ENCODE measurements around the gene RESP18. TPM values are rescaled to one million over a fixed set of nuclear protein-coding genes. Genes with fewer than 3 reads are reported as not detected.

RESP18 gene
- polyA plus RNA-seq, 1 donor from 2014 or later = not detected

GRCh38 chr2:219281588-219281987, 51.0 kb downstream of the RESP18 start:
- H3K9ac ChIP-seq (ENCODE audit: low read length) = no peak overlapping the region
- no peaks in the 10 kb centered on the region for H3K9me2 ChIP-seq (ENCODE audit: insufficient read depth, low read length)
- H3K36me3 ChIP-seq (ENCODE audit: insufficient read depth, low read length) = no peaks in the 10 kb centered on the region
- H3K79me2 ChIP-seq (replicated peaks; ENCODE audit: insufficient read depth, low read length) = no peaks in the 10 kb centered on the region
- no peak overlapping the region for H3K27ac ChIP-seq (ENCODE audit: low read length)
- no peaks in the 10 kb centered on the region for H3K9me3 ChIP-seq (ENCODE audit: low read length)
- TF ChIP-seq, protein P1, sequence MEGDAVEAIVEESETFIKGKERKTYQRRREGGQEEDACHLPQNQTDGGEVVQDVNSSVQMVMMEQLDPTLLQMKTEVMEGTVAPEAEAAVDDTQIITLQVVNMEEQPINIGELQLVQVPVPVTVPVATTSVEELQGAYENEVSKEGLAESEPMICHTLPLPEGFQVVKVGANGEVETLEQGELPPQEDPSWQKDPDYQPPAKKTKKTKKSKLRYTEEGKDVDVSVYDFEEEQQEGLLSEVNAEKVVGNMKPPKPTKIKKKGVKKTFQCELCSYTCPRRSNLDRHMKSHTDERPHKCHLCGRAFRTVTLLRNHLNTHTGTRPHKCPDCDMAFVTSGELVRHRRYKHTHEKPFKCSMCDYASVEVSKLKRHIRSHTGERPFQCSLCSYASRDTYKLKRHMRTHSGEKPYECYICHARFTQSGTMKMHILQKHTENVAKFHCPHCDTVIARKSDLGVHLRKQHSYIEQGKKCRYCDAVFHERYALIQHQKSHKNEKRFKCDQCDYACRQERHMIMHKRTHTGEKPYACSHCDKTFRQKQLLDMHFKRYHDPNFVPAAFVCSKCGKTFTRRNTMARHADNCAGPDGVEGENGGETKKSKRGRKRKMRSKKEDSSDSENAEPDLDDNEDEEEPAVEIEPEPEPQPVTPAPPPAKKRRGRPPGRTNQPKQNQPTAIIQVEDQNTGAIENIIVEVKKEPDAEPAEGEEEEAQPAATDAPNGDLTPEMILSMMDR (IDR thresholded peaks at IDR 0.05; ENCODE audit: poor library complexity, severe bottlenecking) = no peak
- TF ChIP-seq MXI1 (conservative IDR thresholded peaks at IDR 0.05; ENCODE audit: poor library complexity, severe bottlenecking) (no peak), RAD21 (conservative IDR thresholded peaks at IDR 0.05) (no peak), EZH2 (IDR thresholded peaks at IDR 0.05; ENCODE audit: borderline replicate concordance, insufficient read depth, low read length, poor library complexity, severe bottlenecking) (no peak), TAF1 (IDR thresholded peaks at IDR 0.05; ENCODE audit: low read depth) (no peak), REST (IDR thresholded peaks at IDR 0.05; ENCODE audit: borderline replicate concordance) (no peak), EP300 (conservative IDR thresholded peaks at IDR 0.05; ENCODE audit: poor library complexity, severe bottlenecking) (no peak), POLR2AphosphoS5 (IDR thresholded peaks at IDR 0.05) (no peak), SMC3 (conservative IDR thresholded peaks at IDR 0.05; ENCODE audit: poor library complexity) (no peak)
- H3K27me3 ChIP-seq (ENCODE audit: insufficient read depth, low read depth, low read length) = no peaks in the 10 kb centered on the region
- H4K20me1 ChIP-seq (ENCODE audit: insufficient read depth) = no peaks in the 10 kb centered on the region
- no peak overlapping the region for H3K4me3 ChIP-seq (ENCODE audit: low read length)
- peaks cover 10% of the 10 kb centered on the region for H3F3A ChIP-seq (ENCODE audit: insufficient read depth, low read length, poor library complexity, severe bottlenecking)
- H3K4me2 ChIP-seq (ENCODE audit: low read length) = no peak overlapping the region
- no peak overlapping the region for H2AFZ ChIP-seq (ENCODE audit: low read depth, low read length)

- Histone ChIP-seq H3K9ac (ENCODE audit: low read length) (peak overlapping the region; percentile 82), H3K9me2 (ENCODE audit: insufficient read depth, low read length) (no peaks in the 10 kb centered on the region), H3K79me2 (replicated peaks; ENCODE audit: insufficient read depth, low read length) (no peaks in the 10 kb centered on the region), H3K4me2 (ENCODE audit: low read length) (no peak overlapping the region), H4K20me1 (ENCODE audit: insufficient read depth) (no peaks in the 10 kb centered on the region), H3K27me3 (ENCODE audit: insufficient read depth, low read depth, low read length) (no peaks in the 10 kb centered on the region), H3K27ac (ENCODE audit: low read length) (no peak overlapping the region), H3F3A (ENCODE audit: insufficient read depth, low read length, poor library complexity, severe bottlenecking) (peaks cover 10% of the 10 kb centered on the region), H3K36me3 (ENCODE audit: insufficient read depth, low read length) (no peaks in the 10 kb centered on the region), H3K9me3 (ENCODE audit: low read length) (no peaks in the 10 kb centered on the region), H3K4me3 (ENCODE audit: low read length) (peak overlapping the region; percentile 74), H2AFZ (ENCODE audit: low read depth, low read length) (no peak overlapping the region)
- TF ChIP-seq MXI1 (conservative IDR thresholded peaks at IDR 0.05; ENCODE audit: poor library complexity, severe bottlenecking) = no peak
- TF ChIP-seq POLR2AphosphoS5 (IDR thresholded peaks at IDR 0.05) = no peak
These were observed 51.9 kb downstream of the RESP18 start for GRCh38 chr2:219280651-219281050.
